B cell (primary cell): ENCODE measurements around the gene RAD51B. TPM values are rescaled to one million over a fixed set of nuclear protein-coding genes. Genes with fewer than 3 reads are reported as not detected.

ENCODE experiments used
- ATAC-seq: fragments of 200-7000 bp; cut with Tn5 transposase; one replicate; pipeline ENCODE4 v1.10.0; 2021; ENCODE audit warnings: low read depth, mild to moderate bottlenecking, moderate number of reproducible peaks, moderate library complexity
- CTCF ChIA-PET: fragments of 350-600 bp; sonication (Branson Sonifier 250); formaldehyde crosslinking; loops from one replicate; lab custom pipeline; 2021; ENCODE audit warnings: antibody characterized with exemption, inconsistent platforms; lab: Charles Lee
- POLR2A ChIA-PET: fragments of 350-600 bp; sonication (Branson Sonifier 250); formaldehyde crosslinking; loops from one replicate; lab custom pipeline; 2021; ENCODE audit warnings: antibody characterized with exemption; lab: Charles Lee
- DNase-seq: peaks from one replicate; pipeline ENCODE4 v3.0.0; 2013
- H2AFZ ChIP-seq: 2 replicates; pipeline ENCODE4 v1.6.1; 2012; ENCODE audit warnings: mild to moderate bottlenecking, low read depth, low read length; ENCODE audit not compliant: insufficient read depth, poor library complexity, severe bottlenecking
- H3K27ac ChIP-seq, 2 donors: 1 replicate in 1 of 2; 2 replicates in 1 of 2; pipeline ENCODE4 v1.5.1; 2012 to 2013; ENCODE audit warnings: low read length in 2 of 2, mild to moderate bottlenecking in 2 of 2, moderate library complexity in 1 of 2
- H3K27me3 ChIP-seq, 4 experiments: fragments of 200-600 bp in 1 of 4; sonication (generic) in 1 of 4; replicated peaks in 1 of 4; 1 replicate in 2 of 4; 2 replicates in 2 of 4; pipeline versions ENCODE4 v1.6.1 to v1.7.0; 2013 to 2016; ENCODE audit warnings: low read length in 3 of 4, mild to moderate bottlenecking in 2 of 4, mixed read lengths in 1 of 4, moderate library complexity in 1 of 4; ENCODE audit not compliant: insufficient read depth in 4 of 4, control insufficient read depth in 3 of 4; ENCODE audit errors: control extremely low read depth in 1 of 4
- H3K36me3 ChIP-seq, 2 experiments: replicated peaks in 1 of 2; 1 replicate in 1 of 2; 2 replicates in 1 of 2; pipeline versions ENCODE4 v1.6.1 to v1.7.1; 2013; ENCODE audit warnings: low read length in 1 of 2; ENCODE audit not compliant: insufficient read depth in 2 of 2, control insufficient read depth in 1 of 2; ENCODE audit errors: control extremely low read depth in 1 of 2, extremely low read depth in 1 of 2
- H3K4me1 ChIP-seq, 2 donors: fragments of 200-600 bp in 1 of 2; sonication (generic) in 1 of 2; 1 replicate in 1 of 2; 2 replicates in 1 of 2; pipeline versions ENCODE4 v1.5.1 to v1.6.1; 2013 to 2017; ENCODE audit warnings: low read length in 2 of 2; ENCODE audit not compliant: control insufficient read depth in 2 of 2, insufficient read depth in 2 of 2
- H3K4me2 ChIP-seq: replicated peaks from 2 replicates; pipeline ENCODE3; 2012; ENCODE audit warnings: mild to moderate bottlenecking, low read depth, low read length; ENCODE audit not compliant: poor library complexity, severe bottlenecking
- H3K4me3 ChIP-seq, 5 experiments: fragments of 200-600 bp in 1 of 5; sonication (generic) in 1 of 5; 1 replicate in 3 of 5; 2 replicates in 2 of 5; pipeline versions ENCODE4 v1.5.1 to v1.7.0; 2011 to 2016; ENCODE audit warnings: low read length in 4 of 5, mild to moderate bottlenecking in 4 of 5, low read depth in 2 of 5, control low read depth in 1 of 5, moderate library complexity in 1 of 5; ENCODE audit not compliant: insufficient read depth in 1 of 5; ENCODE audit errors: control extremely low read depth in 1 of 5, extremely low read depth in 1 of 5
- H3K79me2 ChIP-seq: fragments of 200-600 bp; sonication (generic); one replicate; pipeline ENCODE4 v1.6.0; 2016; ENCODE audit warnings: low read length; ENCODE audit not compliant: control insufficient read depth, insufficient read depth
- H3K9ac ChIP-seq: fragments of 200-600 bp; sonication (generic); 2 replicates; pipeline ENCODE4 v1.6.1; 2017; ENCODE audit warnings: mild to moderate bottlenecking, low read length, moderate library complexity
- H3K9me3 ChIP-seq, 3 donors: one replicate each; pipeline versions ENCODE4 v1.6.1 to v1.7.1; 2013; ENCODE audit warnings: low read length in 2 of 3; ENCODE audit not compliant: control insufficient read depth in 2 of 3, insufficient read depth in 1 of 3; ENCODE audit errors: control extremely low read depth in 1 of 3
- H4K20me1 ChIP-seq: 2 replicates; pipeline ENCODE4 v1.6.0; 2012; ENCODE audit warnings: mild to moderate bottlenecking, low read length; ENCODE audit not compliant: insufficient read depth, control insufficient read depth, poor library complexity, severe bottlenecking
- H3K27ac Mint-ChIP-seq: one replicate; pipeline ENCODE4 v1.8.0; 2021; ENCODE audit warnings: mixed read lengths
- H3K27me3 Mint-ChIP-seq: one replicate; pipeline ENCODE4 v1.8.0; 2021; ENCODE audit warnings: mixed read lengths
- H3K4me1 Mint-ChIP-seq: one replicate; pipeline ENCODE4 v1.8.0; 2021; ENCODE audit warnings: mixed read lengths
- H3K4me3 Mint-ChIP-seq: one replicate; pipeline ENCODE4 v1.8.0; 2021; ENCODE audit warnings: mixed read lengths
- H3K9me3 Mint-ChIP-seq: one replicate; pipeline ENCODE4 v1.8.0; 2022; ENCODE audit warnings: mixed read lengths; ENCODE audit not compliant: insufficient read depth
- CTCF ChIP-seq: fragments of 200-600 bp; IDR thresholded peaks from one replicate; pipeline ENCODE4 v1.8.0; 2022; ENCODE audit warnings: antibody characterized with exemption, mild to moderate bottlenecking
- EZH2 ChIP-seq: IDR thresholded peaks from 2 replicates; pipeline ENCODE4 v1.6.1; 2012; ENCODE audit warnings: borderline replicate concordance, low read depth, mild to moderate bottlenecking, moderate library complexity, low read length; ENCODE audit not compliant: insufficient read depth, poor library complexity, severe bottlenecking
- WGBS: methylation state at CpG from one replicate; pipeline ENCODE4 v1.1.5; 2013; ENCODE audit warnings: missing lambda C conversion rate; ENCODE audit not compliant: insufficient coverage; 5-methylcytosine and 5-hydroxymethylcytosine counted together
- intact Hi-C: fragments of 100-400 bp; cut with micrococcal nuclease; formaldehyde crosslinking; loops from one replicate; pipeline ENCODE4 v1.10.0; 2022
- polyA plus RNA-seq: library from polyadenylated mRNA; depleted of rRNA; stranded (reverse); fragments of >200 nt; gene quantifications from 2 replicates; pipeline ENCODE4 v1.2.3, GENCODE V29; 2012
- total RNA-seq, 2 donors: library from RNA; stranded (reverse); fragments of 120-200 nt in 1 of 2; gene quantifications; 1 replicate in 1 of 2; 2 replicates in 1 of 2; pipeline versions ENCODE4 v1.2.3 to v1.2.4, GENCODE V29; 2013 to 2022

Gene RAD51B
- total and polyA plus RNA-seq, 2 donors (not counting 1 experiment from before 2014, with no cell fraction given): 6.5 to 60.6 TPM

- WGBS: 91% methylated on average over 1 of the region's 4 CpGs
- CTCF ChIA-PET: interaction anchor here (1.0 kb wide), 1 partner anchor 9 kb away, joined by 3 read pairs; no protein-coding TSS in a partner anchor
- Histone ChIP-seq H3K9me3 (no peaks in the 10 kb centered on the region), H3K4me3 (no peak overlapping the region), H3K27me3 (no peaks in the 10 kb centered on the region), H2AFZ (no peak overlapping the region), H3K4me1 (no peaks in the 10 kb centered on the region), H4K20me1 (no peaks in the 10 kb centered on the region), H3K36me3 (no peaks in the 10 kb centered on the region), H3K79me2 (no peaks in the 10 kb centered on the region), H3K4me2 (no peak overlapping the region), H3K27ac (no peak overlapping the region), H3K9ac (no peak overlapping the region)
- peaks cover 1% of the 10 kb centered on the region for H3K4me1 Mint-ChIP-seq
- POLR2A ChIA-PET: no interaction called here
- no peaks in the 10 kb centered on the region for H3K9me3 Mint-ChIP-seq
- TF ChIP-seq EZH2: no peak
- no peak overlapping the region for H3K4me3 Mint-ChIP-seq
- H3K27me3 Mint-ChIP-seq: no peaks in the 10 kb centered on the region
- intact Hi-C loops: no loop called here
- no peak for DNase-seq
- ATAC-seq: no peak
- no peak overlapping the region for H3K27ac Mint-ChIP-seq
Observed at GRCh38 chr14:68575426-68575825, 755.8 kb downstream of the RAD51B start.

GRCh38 chr14:68576031-68576430 lies 756.5 kb downstream of the RAD51B start:
- ChIA-PET CTCF (interaction anchor here (1.0 kb wide), 1 partner anchor 8 kb away, joined by 3 read pairs; no protein-coding TSS in a partner anchor), POLR2A (no interaction called here)
- Mint-ChIP-seq H3K9me3 (no peaks in the 10 kb centered on the region), H3K4me1 (peaks cover 1% of the 10 kb centered on the region), H3K4me3 (no peak overlapping the region), H3K27ac (no peak overlapping the region), H3K27me3 (no peaks in the 10 kb centered on the region)
- H3K9ac ChIP-seq: no peak overlapping the region
- intact Hi-C loops: no loop called here
- no peak for ATAC-seq
- peaks cover 0 to under 1% (median 0%) of the 10 kb centered on the region in 3 donors for H3K9me3 ChIP-seq
- H3K27ac ChIP-seq: no peak overlapping the region
- no peaks in the 10 kb centered on the region for H3K27me3 ChIP-seq
- no peaks in the 10 kb centered on the region for H3K79me2 ChIP-seq
- H3K4me2 ChIP-seq: no peak overlapping the region
- no peaks in the 10 kb centered on the region for H3K4me1 ChIP-seq
- no peak for DNase-seq
- H3K4me3 ChIP-seq: no peak overlapping the region
- H4K20me1 ChIP-seq: no peaks in the 10 kb centered on the region
- TF ChIP-seq EZH2 (no peak), CTCF (no peak)
- WGBS: no CpG with 5 or more reads among the region's 2 CpGs
- H2AFZ ChIP-seq: no peak overlapping the region
- no peaks in the 10 kb centered on the region for H3K36me3 ChIP-seq
